ENCODE data around the gene CA11. TPM values are rescaled to one million over a fixed set of nuclear protein-coding genes. Genes with fewer than 3 reads are reported as not detected.
A peak's percentile ranks its signal among the peaks of the same experiment; 100 is the strongest.

CA11 gene
- total and polyA plus RNA-seq, 2 donors (not counting 1 experiment from before 2014, with no cell fraction given), result 1.7 to 4.1 TPM

GRCh38 chr19:48609571-48610108 is 36.3 kb downstream of the CA11 start:
- no peak overlapping the region for H3K9ac ChIP-seq (ENCODE audit: insufficient read depth, low read length)
- no peak overlapping the region for H3K4me2 ChIP-seq (ENCODE audit: extremely low read depth, insufficient read depth, low read length)
- no peak overlapping the region for H2AFZ ChIP-seq (ENCODE audit: low read length)
- H3K36me3 ChIP-seq (ENCODE audit: control insufficient read depth, insufficient read depth, low read length), result peaks cover under 1% of the 10 kb centered on the region
- TF ChIP-seq CTCF (conservative IDR thresholded peaks at IDR 0.05 in 1 of 2, IDR thresholded peaks at IDR 0.05 in 1 of 2; ENCODE audit: low read depth in 1 of 2, low read length in 2 of 2), result no peak
- TF ChIP-seq EZH2 (IDR thresholded peaks at IDR 0.05; ENCODE audit: low read length, missing control alignments), result no peak
- H3K4me1 ChIP-seq (ENCODE audit: control insufficient read depth, extremely low read depth, insufficient read depth, low read length), result no peaks in the 10 kb centered on the region
- H3K27me3 ChIP-seq (ENCODE audit: control insufficient read depth, insufficient read depth, low read length), result no peaks in the 10 kb centered on the region
- no peak overlapping the region for H3K27ac ChIP-seq (ENCODE audit: insufficient read depth, low read length)
- no peaks in the 10 kb centered on the region for H4K20me1 ChIP-seq (ENCODE audit: control insufficient read depth, extremely low read depth, insufficient read depth, low read length)
- no peaks in the 10 kb centered on the region for H3K9me3 ChIP-seq (ENCODE audit: control insufficient read depth, insufficient read depth, low read depth, low read length)
- H3K4me3 ChIP-seq (replicated peaks in 1 of 4; ENCODE audit: control extremely low read depth in 1 of 4, insufficient read depth in 1 of 4, low read depth in 3 of 4, low read length in 4 of 4), result no peak overlapping the region
- DNase-seq (ENCODE audit: low read depth in 2 of 2), result no peak
- H3K79me2 ChIP-seq (ENCODE audit: control insufficient read depth, insufficient read depth, low read length), result no peaks in the 10 kb centered on the region

DNA sequence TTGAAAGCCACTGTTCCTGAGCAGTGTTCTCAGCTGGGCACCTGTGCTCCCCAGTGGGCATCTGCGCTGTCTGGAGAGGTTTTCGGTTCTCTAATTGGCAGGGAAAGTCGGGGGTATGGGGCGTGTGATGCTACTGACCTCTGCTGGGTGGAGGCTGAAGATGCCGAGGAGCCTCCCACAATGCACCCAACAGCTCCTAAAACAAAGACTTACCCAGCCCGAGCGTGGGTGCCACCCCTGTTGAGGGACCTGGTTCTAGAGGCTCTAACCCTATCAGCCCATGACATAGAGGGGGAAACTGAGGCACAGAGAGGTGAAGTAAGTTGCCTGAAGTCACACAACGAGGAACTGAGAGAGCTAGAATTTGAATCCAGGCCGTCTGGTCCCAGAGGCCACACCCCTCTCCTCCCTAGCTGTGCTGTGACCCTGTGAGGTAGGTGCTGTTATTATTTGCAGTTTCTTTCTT is 37.2 kb downstream of the CA11 start:
- peak overlapping the region; percentile 52 for H3K9ac ChIP-seq (ENCODE audit: insufficient read depth, low read length)
- no peaks in the 10 kb centered on the region for H3K79me2 ChIP-seq (ENCODE audit: control insufficient read depth, insufficient read depth, low read length)
- H2AFZ ChIP-seq (ENCODE audit: low read length), result peak overlapping the region; percentile 80
- no peaks in the 10 kb centered on the region for H3K9me3 ChIP-seq (ENCODE audit: control insufficient read depth, insufficient read depth, low read depth, low read length)
- H3K27me3 ChIP-seq (ENCODE audit: control insufficient read depth, insufficient read depth, low read length), result no peaks in the 10 kb centered on the region
- H3K27ac ChIP-seq (ENCODE audit: insufficient read depth, low read length), result no peak overlapping the region
- DNase-seq (ENCODE audit: low read depth in 2 of 2), result peak in 1 of 2 donors; percentile 37
- no peaks in the 10 kb centered on the region for H3K4me1 ChIP-seq (ENCODE audit: control insufficient read depth, extremely low read depth, insufficient read depth, low read length)
- no peaks in the 10 kb centered on the region for H4K20me1 ChIP-seq (ENCODE audit: control insufficient read depth, extremely low read depth, insufficient read depth, low read length)
- no peak overlapping the region for H3K4me3 ChIP-seq (replicated peaks in 1 of 4; ENCODE audit: control extremely low read depth in 1 of 4, insufficient read depth in 1 of 4, low read depth in 3 of 4, low read length in 4 of 4)
- TF ChIP-seq EZH2 (IDR thresholded peaks at IDR 0.05; ENCODE audit: low read length, missing control alignments), result no peak
- peak; percentile 55 to 56 for TF ChIP-seq CTCF (conservative IDR thresholded peaks at IDR 0.05 in 1 of 2, IDR thresholded peaks at IDR 0.05 in 1 of 2; ENCODE audit: low read depth in 1 of 2, low read length in 2 of 2)
- H3K4me2 ChIP-seq (ENCODE audit: extremely low read depth, insufficient read depth, low read length), result no peak overlapping the region
- no peaks in the 10 kb centered on the region for H3K36me3 ChIP-seq (ENCODE audit: control insufficient read depth, insufficient read depth, low read length)

- no peak overlapping the region for H3K4me3 ChIP-seq (replicated peaks in 1 of 4; ENCODE audit: control extremely low read depth in 1 of 4, insufficient read depth in 1 of 4, low read depth in 3 of 4, low read length in 4 of 4)
- no peak for TF ChIP-seq CTCF (conservative IDR thresholded peaks at IDR 0.05 in 1 of 2, IDR thresholded peaks at IDR 0.05 in 1 of 2; ENCODE audit: low read depth in 1 of 2, low read length in 2 of 2)
- no peak for TF ChIP-seq EZH2 (IDR thresholded peaks at IDR 0.05; ENCODE audit: low read length, missing control alignments)
- no peak overlapping the region for H2AFZ ChIP-seq (ENCODE audit: low read length)
- H3K9me3 ChIP-seq (ENCODE audit: control insufficient read depth, insufficient read depth, low read depth, low read length), result no peaks in the 10 kb centered on the region
- H3K27me3 ChIP-seq (ENCODE audit: control insufficient read depth, insufficient read depth, low read length), result no peaks in the 10 kb centered on the region
- H4K20me1 ChIP-seq (ENCODE audit: control insufficient read depth, extremely low read depth, insufficient read depth, low read length), result no peaks in the 10 kb centered on the region
- H3K4me1 ChIP-seq (ENCODE audit: control insufficient read depth, extremely low read depth, insufficient read depth, low read length), result no peaks in the 10 kb centered on the region
- no peak overlapping the region for H3K9ac ChIP-seq (ENCODE audit: insufficient read depth, low read length)
- no peak for DNase-seq (ENCODE audit: low read depth in 2 of 2)
- no peak overlapping the region for H3K27ac ChIP-seq (ENCODE audit: insufficient read depth, low read length)
- H3K36me3 ChIP-seq (ENCODE audit: control insufficient read depth, insufficient read depth, low read length), result no peaks in the 10 kb centered on the region
- H3K79me2 ChIP-seq (ENCODE audit: control insufficient read depth, insufficient read depth, low read length), result no peaks in the 10 kb centered on the region
- H3K4me2 ChIP-seq (ENCODE audit: extremely low read depth, insufficient read depth, low read length), result no peak overlapping the region
Measured at GRCh38 chr19:48607359-48607755, 38.6 kb downstream of the CA11 start.
